Superior temporal gyrus (tissue), 1 donor: ENCODE results near the gene CUX1.

Experiments
- DNase-seq: peaks from one replicate; pipeline ENCODE4 v3.0.0-alpha.2; 2016; ENCODE audit errors: extremely low spot score

The CUX1 gene

DNA sequence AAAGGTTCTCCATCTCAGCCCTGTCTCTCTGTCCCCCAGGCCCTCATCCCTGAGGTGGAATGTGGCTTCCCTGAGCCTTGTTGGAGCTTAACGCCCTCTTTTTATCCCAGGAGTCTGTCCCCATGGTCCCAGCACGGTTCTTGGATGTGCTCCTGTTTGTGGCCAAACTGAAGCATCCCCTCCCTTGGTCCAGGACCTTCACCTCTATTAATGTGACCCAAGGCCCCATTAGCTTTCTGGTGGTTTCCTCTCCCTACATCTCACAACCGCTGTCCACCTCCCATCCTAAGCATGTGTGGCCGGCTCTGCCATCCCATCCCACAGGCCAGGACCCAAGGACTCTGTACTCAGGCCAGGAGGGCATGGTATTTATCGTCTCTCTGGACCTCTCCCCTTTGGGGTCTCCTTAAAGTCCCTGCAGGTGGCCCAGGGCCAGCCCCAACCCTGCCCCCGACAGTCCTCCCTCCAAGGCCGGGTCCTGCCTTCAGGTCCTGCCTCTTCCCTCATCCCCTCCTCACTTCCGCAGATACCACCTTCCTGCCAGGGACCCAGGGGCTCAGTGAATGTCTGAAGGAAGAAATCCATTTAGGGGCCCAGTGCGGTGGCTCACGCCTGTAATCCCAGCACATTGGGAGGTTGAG is 453.9 kb downstream of the CUX1 start:
- no peak for DNase-seq

DNA sequence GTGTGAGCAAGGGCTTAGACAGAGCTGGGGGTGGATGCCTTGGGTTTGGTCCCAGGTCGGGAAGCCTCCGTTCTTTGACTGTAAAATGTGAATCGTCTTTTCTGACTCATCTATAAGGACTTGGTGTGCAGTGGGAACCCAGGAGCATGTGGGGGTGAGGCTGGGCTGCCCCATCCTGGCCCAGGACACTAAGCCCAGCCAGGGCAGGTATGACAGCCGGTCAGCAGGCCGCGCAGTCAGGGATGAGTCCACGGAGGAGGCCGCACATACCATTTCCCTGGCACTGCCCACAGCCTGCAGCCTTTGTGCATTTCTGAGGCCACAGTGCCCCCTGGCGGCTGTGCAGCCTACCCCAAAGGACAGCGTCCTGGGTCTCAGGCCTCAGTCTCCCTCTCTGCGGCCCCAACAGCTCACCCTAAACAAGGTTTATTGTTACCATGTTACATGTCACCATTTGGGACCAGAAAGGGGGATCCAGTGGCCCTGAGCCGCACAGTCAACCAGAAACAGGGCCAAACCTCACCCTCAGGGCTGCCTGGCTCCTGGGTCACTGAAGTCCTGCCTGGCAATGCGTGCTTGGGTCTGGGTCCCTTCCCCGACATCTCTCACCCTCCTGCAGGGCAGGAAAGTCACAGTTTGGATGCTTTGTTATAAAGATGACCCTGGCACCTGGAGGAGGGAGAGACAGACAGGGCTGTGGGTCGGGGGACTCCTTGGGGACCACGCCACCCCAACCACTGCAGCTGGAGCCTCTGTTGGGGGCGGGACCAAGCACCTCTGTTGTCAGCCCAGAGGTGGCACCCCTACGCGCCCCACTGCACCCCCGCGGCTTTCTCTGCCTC is 454.9 kb downstream of the CUX1 start:
- peak; percentile 85 for DNase-seq

DNA sequence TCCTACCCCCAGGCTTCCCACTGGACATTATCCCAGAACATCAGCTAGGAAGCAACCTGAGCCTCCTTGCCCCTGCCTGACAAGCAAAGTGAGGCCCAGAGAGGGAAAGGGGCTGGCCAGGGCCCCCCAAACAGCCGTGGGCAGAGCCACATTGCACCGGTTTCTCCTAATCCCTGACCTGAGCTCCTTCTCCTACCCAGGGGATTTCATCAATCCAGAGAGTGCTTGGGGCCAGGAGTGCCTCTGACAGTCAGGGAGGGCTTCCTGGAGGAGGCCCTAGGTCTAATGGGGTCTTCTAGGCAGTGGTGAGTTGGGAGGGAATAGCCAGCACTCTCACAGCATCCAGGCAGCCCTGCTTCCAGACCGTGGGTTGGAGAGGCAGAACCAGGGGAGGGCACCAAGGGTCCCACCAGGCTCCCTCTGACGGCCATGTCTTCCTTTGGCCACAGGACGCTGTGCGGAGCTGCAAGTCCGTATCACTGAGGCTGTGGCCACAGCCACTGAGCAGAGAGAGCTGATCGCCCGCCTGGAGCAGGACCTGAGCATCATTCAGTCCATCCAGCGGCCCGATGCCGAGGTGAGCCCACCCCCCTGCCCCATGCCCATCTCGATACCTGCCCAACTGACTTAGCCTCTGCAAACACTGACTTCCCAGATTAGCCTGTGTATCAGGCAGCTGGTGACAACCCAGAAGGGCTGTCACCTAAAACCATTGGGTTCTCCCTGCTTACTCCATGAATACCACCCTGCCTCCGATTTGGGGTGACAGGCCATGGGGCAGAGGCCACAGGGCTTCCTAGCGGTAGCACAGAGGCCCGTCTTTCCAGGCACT is 455.7 kb downstream of the CUX1 start:
- no peak for DNase-seq

DNA sequence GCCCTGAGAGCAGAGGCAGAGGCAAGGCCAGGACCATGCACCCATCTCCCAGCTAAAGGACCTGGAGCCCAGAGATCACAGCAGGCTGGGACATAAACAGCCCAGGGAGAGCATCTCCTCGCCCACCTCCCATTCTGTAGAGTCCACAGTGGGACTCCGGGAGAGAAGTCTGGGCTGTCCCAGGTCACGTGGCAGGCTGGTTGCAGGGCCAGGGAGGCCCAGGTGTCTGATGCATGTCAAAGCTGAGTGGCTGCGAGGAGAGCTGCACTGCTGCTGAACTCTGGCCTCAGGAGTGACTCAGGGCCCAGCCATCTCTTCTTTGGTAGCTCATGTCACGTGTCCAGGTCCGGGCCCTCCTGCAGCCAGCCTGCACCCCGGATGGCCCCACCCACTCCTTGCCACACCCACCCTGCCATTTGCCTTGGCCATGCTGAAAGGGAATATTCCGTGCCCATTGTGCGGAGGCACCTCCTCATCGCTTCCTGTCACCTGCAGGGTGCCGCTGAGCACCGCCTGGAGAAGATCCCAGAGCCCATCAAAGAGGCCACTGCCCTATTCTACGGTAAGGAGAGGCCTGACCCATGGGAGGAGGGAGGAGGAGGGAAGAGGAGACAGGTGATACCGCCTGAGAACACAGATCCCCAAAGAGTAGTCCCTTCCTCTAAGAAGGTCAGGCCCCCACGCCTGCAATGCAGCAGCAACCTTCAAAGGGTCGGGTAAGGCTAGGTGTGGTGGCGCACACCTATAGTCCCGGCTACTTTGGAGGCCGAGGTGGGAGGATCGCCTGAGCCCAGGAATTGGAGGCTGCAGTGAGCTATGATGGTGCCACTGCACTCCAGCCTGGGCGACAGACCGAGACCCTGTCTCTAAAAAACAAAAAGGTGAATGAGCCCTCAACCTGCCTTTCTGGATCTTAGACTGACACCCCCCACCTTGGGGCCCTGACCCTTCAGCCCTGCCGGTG is 456.6 kb downstream of the CUX1 start:
- DNase-seq = no peak

DNA sequence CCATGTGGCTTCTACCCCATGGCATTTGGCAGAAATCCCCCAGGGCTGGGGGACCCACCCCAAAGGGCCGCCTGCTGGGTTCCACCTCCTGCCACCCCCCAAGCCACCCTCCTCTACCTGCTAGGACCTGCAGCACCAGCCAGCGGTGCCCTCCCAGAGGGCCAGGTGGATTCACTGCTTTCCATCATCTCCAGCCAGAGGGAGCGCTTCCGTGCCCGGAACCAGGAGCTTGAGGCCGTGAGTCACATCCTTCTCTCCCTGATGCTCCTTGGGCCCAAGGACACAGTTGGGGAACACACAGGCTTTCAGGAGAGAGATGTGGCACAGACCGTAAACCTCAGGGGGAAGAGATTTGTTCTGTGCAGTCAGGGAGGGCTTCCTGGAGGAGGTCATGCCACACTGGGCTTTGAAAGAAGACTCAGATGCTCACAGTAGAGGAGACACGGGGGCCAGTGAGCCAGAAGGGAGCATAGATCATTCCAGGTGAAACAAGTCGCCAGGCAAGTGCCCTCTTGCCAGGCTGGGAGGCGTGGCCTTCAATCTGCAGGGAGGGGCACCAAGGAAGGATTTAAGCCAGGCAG is 457.8 kb downstream of the CUX1 start:
- no peak for DNase-seq

DNA sequence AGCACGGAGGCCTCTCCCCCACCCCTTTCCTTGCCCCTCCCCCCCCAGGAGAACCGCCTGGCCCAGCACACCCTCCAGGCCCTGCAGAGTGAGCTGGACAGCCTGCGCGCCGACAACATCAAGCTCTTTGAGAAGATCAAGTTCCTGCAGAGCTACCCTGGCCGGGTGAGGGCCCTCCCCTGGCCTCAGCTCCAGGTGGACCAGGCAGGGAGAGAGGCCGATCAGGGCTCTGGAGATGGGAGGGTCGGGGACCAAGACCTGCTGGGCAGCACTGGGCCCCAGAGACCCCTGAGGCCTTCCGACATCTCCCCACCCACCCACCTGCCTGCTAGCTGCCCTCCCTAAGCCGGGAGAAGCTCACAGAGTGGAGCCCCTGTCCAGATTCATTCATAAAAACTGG is 460.5 kb downstream of the CUX1 start:
- DNase-seq = no peak

DNA sequence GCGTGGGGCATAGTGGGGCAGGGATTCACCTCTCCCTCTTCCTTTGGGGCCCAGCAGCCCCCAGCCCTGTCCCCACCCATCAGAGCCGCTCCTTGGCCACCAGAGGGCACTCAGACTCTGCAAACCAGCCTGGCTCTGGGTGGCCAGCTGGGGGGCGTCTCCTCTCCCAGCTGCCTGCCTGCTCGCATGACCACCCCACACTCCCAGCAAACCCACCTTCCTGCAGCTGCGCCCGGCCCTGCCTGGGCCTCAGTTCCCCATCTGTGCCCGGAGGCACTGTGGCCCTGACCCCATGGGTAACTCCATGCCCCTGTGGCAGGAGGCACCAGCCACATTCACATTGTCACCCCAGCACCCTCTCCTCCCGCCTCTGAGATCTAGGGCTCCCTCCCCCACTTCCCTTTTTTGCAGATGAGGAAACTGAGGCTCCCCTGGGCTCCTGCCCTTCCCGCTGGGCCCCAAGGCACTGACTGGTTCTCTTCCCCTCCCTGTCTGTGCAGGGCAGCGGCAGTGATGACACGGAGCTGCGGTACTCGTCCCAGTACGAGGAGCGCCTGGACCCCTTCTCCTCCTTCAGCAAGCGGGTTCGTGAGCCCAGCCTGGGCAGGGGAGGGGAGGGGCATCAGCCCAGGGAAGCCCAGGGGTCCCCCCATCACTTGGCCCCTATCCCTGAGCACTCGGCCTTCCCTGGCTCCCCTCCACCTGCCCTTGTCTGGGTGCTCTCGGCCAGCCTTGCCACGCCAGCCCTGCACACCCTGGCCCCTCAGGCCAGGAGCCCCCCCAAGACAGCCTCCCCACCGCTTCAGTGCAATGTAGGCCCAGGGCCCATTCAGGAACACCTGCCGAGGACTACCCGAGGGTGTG is 462.3 kb downstream of the CUX1 start:
- DNase-seq = peak; percentile 62

DNA sequence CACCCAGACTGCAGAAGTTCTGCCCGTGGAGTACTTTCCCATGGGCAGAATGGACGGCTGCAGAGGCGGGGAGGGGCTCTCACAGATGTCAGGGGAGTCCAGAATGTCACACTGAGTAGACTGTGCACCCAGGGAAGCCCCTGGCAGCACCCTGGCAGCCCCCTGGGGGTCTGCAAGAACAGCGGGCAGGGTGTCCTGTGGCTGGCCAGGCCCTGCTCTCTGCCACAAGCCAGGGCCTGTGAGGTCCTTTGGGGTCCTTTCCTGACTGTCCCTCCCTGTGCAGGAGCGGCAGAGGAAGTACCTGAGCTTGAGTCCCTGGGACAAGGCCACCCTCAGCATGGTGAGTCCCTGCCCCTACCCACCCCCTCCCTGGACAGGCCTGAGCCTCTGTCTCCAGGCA is 463.1 kb downstream of the CUX1 start:
- DNase-seq = no peak

DNA sequence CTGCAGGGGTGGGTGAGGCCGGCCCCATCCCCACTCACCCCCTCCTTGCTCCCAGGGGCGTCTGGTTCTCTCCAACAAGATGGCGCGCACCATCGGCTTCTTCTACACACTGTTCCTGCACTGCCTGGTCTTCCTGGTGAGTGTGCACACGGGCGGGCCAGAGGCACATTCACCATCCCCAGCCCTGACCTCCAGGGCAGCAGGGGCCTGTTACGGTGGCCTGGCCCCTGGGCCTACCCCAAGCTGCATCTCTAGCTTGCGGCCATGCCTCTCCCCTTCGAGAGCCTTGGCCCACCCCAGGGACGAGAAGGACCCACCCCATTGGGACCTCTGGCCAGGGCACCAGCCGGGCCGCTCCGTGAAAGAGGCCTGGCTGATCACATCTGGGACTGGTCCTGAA is 464.4 kb downstream of the CUX1 start:
- DNase-seq = no peak

DNA sequence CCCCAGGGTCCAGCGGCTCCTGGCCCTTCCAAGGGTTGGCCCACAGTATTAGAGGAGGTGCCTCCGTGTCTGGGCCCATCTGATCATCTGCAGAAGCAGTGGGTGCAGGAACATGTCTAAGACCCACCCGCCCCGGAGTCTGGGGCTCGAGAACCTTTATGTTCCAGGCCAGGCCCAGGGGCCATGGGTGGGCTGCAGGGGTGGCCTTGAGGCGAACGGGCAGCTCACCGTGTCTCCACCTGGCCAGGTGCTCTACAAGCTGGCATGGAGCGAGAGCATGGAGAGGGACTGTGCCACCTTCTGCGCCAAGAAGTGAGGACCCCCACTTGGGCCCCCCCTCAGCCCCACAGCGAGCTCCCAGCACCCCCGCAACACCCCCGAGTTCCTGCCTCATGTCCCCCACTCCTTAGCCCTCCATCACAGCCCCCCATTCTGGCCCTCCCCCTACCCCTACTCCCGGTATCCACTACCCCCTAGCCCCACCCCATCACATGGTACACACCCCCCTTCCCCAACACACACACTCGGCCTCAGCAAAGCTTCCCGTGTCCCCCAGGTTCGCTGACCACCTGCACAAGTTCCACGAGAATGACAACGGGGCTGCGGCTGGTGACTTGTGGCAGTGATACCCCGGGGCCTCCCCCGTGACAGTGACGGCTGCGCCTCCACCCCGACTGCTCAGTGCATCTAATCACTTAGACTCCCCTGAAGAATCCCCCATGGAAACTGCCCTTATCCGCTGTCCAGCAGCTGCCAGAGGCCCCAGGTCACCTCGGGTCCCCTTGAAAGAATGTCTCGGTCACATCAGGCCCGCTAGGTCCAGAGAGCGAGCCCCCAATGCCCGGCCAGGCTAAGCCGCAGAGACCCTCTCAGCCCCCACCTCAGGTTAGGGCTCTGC is 465.3 kb downstream of the CUX1 start:
- no peak for DNase-seq

DNA sequence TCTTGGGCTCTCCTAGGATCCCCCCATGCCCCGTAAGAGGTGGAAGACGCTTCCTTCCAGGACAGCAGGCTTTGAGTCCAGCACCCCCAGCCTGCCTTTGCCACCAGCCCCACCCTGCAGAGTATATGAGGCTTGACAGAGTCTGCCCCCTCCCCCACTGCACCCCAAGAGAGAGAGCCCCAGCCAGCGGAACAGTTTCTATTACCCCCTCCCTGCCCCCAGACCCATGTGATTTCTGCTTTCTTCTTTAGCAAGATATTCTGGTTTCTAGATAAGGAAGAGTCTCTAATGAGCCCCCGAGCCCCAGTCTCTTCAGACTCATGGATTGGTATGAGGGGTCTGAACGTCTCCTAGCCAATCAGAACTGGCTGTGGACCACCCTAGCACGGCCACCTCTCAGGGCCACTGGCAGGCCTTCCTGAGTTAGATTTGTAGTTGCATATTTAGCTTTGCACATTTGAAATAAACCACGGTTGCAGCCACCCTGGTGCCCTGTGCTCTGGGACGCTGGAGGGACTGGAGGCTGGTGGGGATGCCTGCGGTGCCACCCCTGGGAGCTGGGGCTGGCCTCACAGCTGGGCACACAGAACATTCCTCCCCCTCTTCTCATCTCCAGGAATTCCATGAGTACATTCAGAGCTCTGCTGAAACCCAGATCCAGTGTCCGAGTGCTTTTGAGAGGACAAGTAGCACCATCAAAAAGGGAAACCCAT is 466.2 kb downstream of the CUX1 start:
- DNase-seq = no peak

DNA sequence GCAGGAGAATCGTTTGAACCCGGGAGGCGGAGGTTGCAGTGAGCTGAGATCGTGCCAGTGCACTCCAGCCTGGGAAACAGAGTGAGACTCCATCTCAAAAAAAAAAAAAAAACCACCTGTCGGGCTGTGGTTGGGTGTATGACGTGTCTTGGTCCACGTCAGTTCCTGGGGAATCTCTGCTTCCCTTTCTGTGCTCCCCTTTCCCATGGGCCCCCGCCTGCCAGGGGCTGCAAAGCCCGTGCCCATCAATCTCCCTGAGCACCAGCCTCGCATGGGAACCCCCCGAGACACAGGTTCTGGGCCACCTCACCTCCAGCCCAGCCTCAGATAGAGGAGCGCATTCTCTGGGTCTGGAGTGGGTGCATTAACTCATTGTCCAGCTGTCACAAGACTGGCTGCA is 467.0 kb downstream of the CUX1 start:
- DNase-seq = no peak

DNA sequence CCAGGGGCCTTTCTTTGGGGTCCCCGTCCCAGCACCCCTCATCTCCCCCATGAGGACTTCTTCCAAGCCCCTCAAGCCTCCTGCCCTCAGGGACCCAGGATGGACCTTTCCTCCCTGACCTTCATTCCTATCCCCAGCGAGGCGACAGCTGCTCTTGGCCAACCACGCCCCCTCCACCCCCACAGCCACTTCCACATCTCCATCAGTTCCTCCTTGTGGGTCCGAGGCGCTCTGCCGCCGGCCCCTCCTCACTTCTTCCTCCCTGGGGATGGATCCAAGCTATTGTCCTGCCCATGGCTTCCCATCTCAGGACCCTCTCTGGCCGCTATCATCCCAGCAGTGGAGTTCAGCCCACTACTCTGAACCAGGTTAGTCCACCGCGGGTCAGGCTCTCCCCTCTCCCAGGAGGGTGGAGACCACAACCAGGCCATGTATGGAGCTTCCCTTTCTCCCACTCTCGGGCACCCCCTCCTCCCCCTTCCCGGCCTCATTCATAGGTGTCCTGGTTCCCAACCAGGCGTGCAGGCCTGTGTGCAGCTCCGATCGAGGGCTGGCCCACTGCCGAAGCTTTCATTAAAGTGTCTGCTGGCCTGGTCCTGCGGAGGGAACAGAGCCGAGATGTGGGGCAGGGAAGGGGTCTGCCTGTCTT is 467.6 kb downstream of the CUX1 start:
- DNase-seq = no peak

DNA sequence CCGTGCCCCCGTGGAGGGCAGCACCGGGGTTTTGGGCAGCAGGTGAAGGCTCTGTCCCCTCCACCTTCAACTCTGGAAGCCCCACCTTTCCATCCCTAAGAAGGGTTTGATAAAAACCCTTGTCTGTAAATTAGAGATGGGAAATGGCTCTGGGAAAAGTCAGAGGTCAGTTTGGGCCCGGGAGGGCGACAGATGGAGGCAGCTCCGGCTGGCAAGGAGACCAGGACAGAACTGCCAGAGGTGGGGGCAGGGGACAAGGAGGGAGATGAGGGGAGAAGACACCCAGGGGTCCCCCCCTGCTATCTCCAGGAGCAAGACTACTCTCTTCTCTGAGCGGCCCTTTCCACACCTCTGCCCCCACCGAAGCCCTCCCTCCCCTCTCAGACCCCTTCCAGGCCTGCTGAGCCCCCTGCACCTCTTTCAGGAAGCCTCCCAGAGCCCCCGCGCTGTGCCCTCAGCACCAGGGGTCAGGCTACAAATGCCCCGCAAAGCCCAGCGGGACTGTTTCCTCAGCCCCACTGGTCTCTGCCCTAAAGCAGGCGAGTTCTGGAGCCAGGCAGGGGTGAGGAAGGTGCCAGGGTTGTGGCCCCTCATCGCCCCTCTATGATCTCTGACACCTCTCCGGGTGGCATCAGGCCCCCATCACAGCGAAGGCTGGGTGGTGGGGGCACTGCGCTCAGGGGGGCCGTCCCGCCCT is 468.3 kb downstream of the CUX1 start:
- DNase-seq = no peak

DNA sequence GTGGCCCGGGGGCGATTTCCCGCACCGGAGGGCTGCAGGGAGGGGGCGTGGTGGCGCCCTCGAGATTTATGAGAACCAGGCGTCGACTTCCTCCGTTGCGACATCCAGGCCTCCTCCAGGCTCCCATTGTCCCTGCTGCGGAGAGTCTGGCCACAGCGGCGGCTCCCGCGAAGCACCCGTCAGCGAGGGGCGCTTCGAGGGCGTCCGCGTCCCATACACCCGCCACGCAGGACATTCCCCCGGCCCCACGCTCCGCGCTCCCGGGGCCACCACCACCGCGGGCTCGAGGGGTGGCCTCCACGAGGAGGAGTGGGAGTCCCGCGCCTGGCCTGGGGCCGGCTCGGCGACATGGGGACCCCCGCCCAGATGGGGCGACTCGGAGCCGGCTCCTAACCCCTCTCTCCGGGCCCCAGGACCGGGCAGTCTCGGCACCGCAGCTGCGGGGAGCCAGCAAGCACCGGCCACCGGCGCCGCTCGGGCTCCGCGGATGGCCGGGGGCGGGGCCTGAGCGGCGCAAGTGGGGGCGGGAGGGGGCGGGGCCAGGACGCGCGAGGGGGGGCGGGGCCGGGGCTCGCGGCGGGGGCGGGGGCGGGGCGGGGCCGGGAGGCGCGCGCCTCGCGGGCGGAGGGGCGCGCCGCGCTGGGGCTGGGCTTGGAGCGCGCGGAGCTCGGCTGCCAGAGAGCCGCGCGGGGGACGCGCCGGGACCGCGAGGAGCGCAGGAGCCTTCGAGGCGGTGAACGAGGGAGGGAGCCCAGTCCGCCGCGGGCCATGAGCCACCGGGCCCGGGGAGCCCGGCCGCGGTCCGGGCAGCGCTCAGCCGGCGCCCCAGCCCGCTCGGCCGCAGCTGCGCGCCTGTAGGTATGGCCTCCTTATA is 469.0 kb downstream of the CUX1 start, which contains the start of gene SH2B2:
Gene SH2B2 (plus strand): TSS at position 632 of the 874 bp plus-strand sequence. CDS start 13,683 bp downstream, outside the sequence.
- peak; percentile 26 for DNase-seq
